Neural progenitor cell (in vitro differentiated cells): ENCODE results near the gene ACBD7. TPM values are rescaled to one million over a fixed set of nuclear protein-coding genes. Genes with fewer than 3 reads are reported as not detected.

Experiments
- DNase-seq: peaks from one replicate; pipeline ENCODE4 v3.0.0-alpha.2; 2016; ENCODE audit warnings: low spot score
- H2AFZ ChIP-seq: fragments of 200-600 bp; sonication (generic); replicated peaks from 2 replicates; pipeline ENCODE4 v1.6.1; 2016; ENCODE audit warnings: antibody characterized with exemption
- H3F3A ChIP-seq: fragments of 200-600 bp; sonication (generic); 2 replicates; pipeline ENCODE4 v1.6.1; 2016; ENCODE audit warnings: antibody characterized with exemption, low read depth
- H3K27ac ChIP-seq: fragments of 200-600 bp; sonication (generic); 2 replicates; pipeline ENCODE4 v1.5.1; 2016; ENCODE audit warnings: mild to moderate bottlenecking
- H3K27me3 ChIP-seq: fragments of 200-600 bp; sonication (generic); 2 replicates; pipeline ENCODE4 v1.6.1; 2016; ENCODE audit warnings: mild to moderate bottlenecking, moderate library complexity
- H3K36me3 ChIP-seq: fragments of 200-600 bp; sonication (generic); 2 replicates; pipeline ENCODE4 v1.5.1; 2016
- H3K4me1 ChIP-seq: fragments of 200-600 bp; sonication (generic); 2 replicates; pipeline ENCODE4 v1.6.1; 2016; ENCODE audit warnings: mixed run types
- H3K4me2 ChIP-seq: fragments of 200-600 bp; sonication (generic); 2 replicates; pipeline ENCODE4 v1.6.1; 2016
- H3K4me3 ChIP-seq: fragments of 200-600 bp; sonication (generic); 2 replicates; pipeline ENCODE4 v1.5.1; 2016
- H3K79me2 ChIP-seq: fragments of 200-600 bp; sonication (generic); 2 replicates; pipeline ENCODE4 v1.6.1; 2016; ENCODE audit warnings: low read depth
- H3K9ac ChIP-seq: fragments of 200-600 bp; sonication (generic); 2 replicates; pipeline ENCODE4 v1.6.1; 2016
- H3K9me3 ChIP-seq: fragments of 200-600 bp; sonication (generic); 2 replicates; pipeline ENCODE4 v1.5.1; 2016; ENCODE audit warnings: low read depth
- H4K20me1 ChIP-seq: fragments of 200-600 bp; sonication (generic); 2 replicates; pipeline ENCODE4 v1.6.1; 2016; ENCODE audit warnings: low read depth
- H3K27ac Mint-ChIP-seq: 3 replicates; pipeline ENCODE4 v1.8.0; 2021; ENCODE audit warnings: mixed read lengths
- H3K27me3 Mint-ChIP-seq: 2 replicates; pipeline ENCODE4 v1.8.0; 2022; ENCODE audit warnings: low read depth, mild to moderate bottlenecking, inconsistent platforms, moderate library complexity, mixed read lengths; ENCODE audit not compliant: insufficient read depth
- H3K36me3 Mint-ChIP-seq: 3 replicates; pipeline ENCODE4 v1.8.0; 2021; ENCODE audit warnings: mixed read lengths
- H3K4me1 Mint-ChIP-seq: 3 replicates; pipeline ENCODE4 v1.8.0; 2021; ENCODE audit warnings: mixed read lengths
- H3K4me3 Mint-ChIP-seq: 3 replicates; pipeline ENCODE4 v1.8.0; 2021; ENCODE audit warnings: mild to moderate bottlenecking, moderate library complexity, mixed read lengths
- H3K9me3 Mint-ChIP-seq: 3 replicates; pipeline ENCODE4 v1.8.0; 2020; ENCODE audit warnings: mixed read lengths
- CTCF ChIP-seq: fragments of 200-600 bp; sonication (generic); IDR thresholded peaks from 2 replicates; pipeline ENCODE4 v1.5.1; 2017; ENCODE audit warnings: antibody characterized with exemption, mild to moderate bottlenecking
- EZH2 ChIP-seq: fragments of 200-600 bp; sonication (generic); IDR thresholded peaks from 2 replicates; pipeline ENCODE4 v1.6.1; 2017; ENCODE audit warnings: antibody characterized with exemption, mild to moderate bottlenecking, moderate library complexity
- EZH2phosphoT487 ChIP-seq: fragments of 200-600 bp; sonication (generic); IDR thresholded peaks from 2 replicates; pipeline ENCODE4 v1.6.1; 2017; ENCODE audit warnings: antibody characterized with exemption
- total RNA-seq: library from RNA; depleted of rRNA; stranded (reverse); fragments of >200 nt; gene quantifications from 2 replicates; pipeline ENCODE4 v1.2.3, GENCODE V29; 2015; ENCODE audit warnings: low replicate concordance

The ACBD7 gene
- total RNA-seq, 1 donor from 2014 or later = 97.3 TPM

- Histone ChIP-seq H3K9ac (no peak overlapping the region), H3K27me3 (no peaks in the 10 kb centered on the region), H3K9me3 (no peaks in the 10 kb centered on the region), H3K79me2 (no peaks in the 10 kb centered on the region), H4K20me1 (no peaks in the 10 kb centered on the region), H3F3A (no peaks in the 10 kb centered on the region), H2AFZ (no peak overlapping the region), H3K4me2 (no peak overlapping the region), H3K36me3 (peaks cover 13% of the 10 kb centered on the region), H3K4me1 (no peaks in the 10 kb centered on the region), H3K27ac (no peak overlapping the region), H3K4me3 (no peak overlapping the region)
- Mint-ChIP-seq H3K4me3 (no peak overlapping the region), H3K27ac (no peak overlapping the region), H3K9me3 (no peaks in the 10 kb centered on the region), H3K27me3 (no peaks in the 10 kb centered on the region), H3K36me3 (peaks cover 16% of the 10 kb centered on the region), H3K4me1 (no peaks in the 10 kb centered on the region)
- DNase-seq = no peak
- no peak for TF ChIP-seq EZH2
- no peak for TF ChIP-seq EZH2phosphoT487
- no peak for TF ChIP-seq CTCF
Observed at GRCh38 chr10:15113766-15114165, 25.2 kb upstream of the ACBD7 start.

- no peak overlapping the region for H3K4me2 ChIP-seq
- no peaks in the 10 kb centered on the region for H3K27me3 Mint-ChIP-seq
- TF ChIP-seq EZH2 (no peak), EZH2phosphoT487 (no peak), CTCF (no peak)
- H3K4me1 ChIP-seq = no peaks in the 10 kb centered on the region
- no peaks in the 10 kb centered on the region for H4K20me1 ChIP-seq
- H3K9me3 ChIP-seq = no peaks in the 10 kb centered on the region
- no peaks in the 10 kb centered on the region for H3K27me3 ChIP-seq
- H3K4me3 ChIP-seq = no peak overlapping the region
- no peak for DNase-seq
- no peaks in the 10 kb centered on the region for H3K4me1 Mint-ChIP-seq
- peaks cover 12% of the 10 kb centered on the region for H3K36me3 ChIP-seq
- no peak overlapping the region for H3K9ac ChIP-seq
- no peak overlapping the region for H2AFZ ChIP-seq
- H3F3A ChIP-seq = no peaks in the 10 kb centered on the region
- no peak overlapping the region for H3K27ac ChIP-seq
- H3K9me3 Mint-ChIP-seq = no peaks in the 10 kb centered on the region
- H3K36me3 Mint-ChIP-seq = peaks cover 20% of the 10 kb centered on the region
- no peak overlapping the region for H3K27ac Mint-ChIP-seq
- no peaks in the 10 kb centered on the region for H3K79me2 ChIP-seq
- H3K4me3 Mint-ChIP-seq = no peak overlapping the region
Observed at GRCh38 chr10:15112657-15113056, 24.1 kb upstream of the ACBD7 start.

- peak; percentile 81 for DNase-seq
- no peaks in the 10 kb centered on the region for H3K27me3 Mint-ChIP-seq
- Histone ChIP-seq H3F3A (peaks cover 17% of the 10 kb centered on the region), H3K4me1 (no peaks in the 10 kb centered on the region), H3K4me3 (no peak overlapping the region), H3K27me3 (no peaks in the 10 kb centered on the region), H3K4me2 (no peak overlapping the region), H3K9me3 (no peaks in the 10 kb centered on the region), H3K27ac (no peak overlapping the region), H4K20me1 (peaks cover 3% of the 10 kb centered on the region), H3K79me2 (peaks cover 8% of the 10 kb centered on the region), H3K9ac (no peak overlapping the region), H2AFZ (no peak overlapping the region), H3K36me3 (peaks cover 6% of the 10 kb centered on the region)
- no peaks in the 10 kb centered on the region for H3K9me3 Mint-ChIP-seq
- peak; percentile 99 for TF ChIP-seq CTCF
- no peak for TF ChIP-seq EZH2
- TF ChIP-seq EZH2phosphoT487 = no peak
- H3K4me1 Mint-ChIP-seq = peaks cover 4% of the 10 kb centered on the region
- peaks cover 34% of the 10 kb centered on the region for H3K36me3 Mint-ChIP-seq
- H3K4me3 Mint-ChIP-seq = peak overlapping the region; percentile 7
- H3K27ac Mint-ChIP-seq = no peak overlapping the region
Observed at GRCh38 chr10:15106352-15107013, 17.9 kb upstream of the ACBD7 start.
